T1000 (cell line): ENCODE measurements around the gene SDCCAG8.

Source experiments
- DNase-seq: peaks from one replicate; lab custom pipeline; 2025; ENCODE audit warnings: mixed read lengths; lab: John Stamatoyannopoulos, UW

SDCCAG8 gene

GRCh38 chr1:243390162-243390791 is 134.4 kb downstream of the SDCCAG8 start:
- no peak for DNase-seq

GRCh38 chr1:243391355-243391754 is 135.5 kb downstream of the SDCCAG8 start:
- DNase-seq = no peak

GRCh38 chr1:243393096-243393495 is 137.3 kb downstream of the SDCCAG8 start:
- no peak for DNase-seq

- DNase-seq = no peak
Observed at GRCh38 chr1:243394066-243394465, 138.2 kb downstream of the SDCCAG8 start.

GRCh38 chr1:243394601-243395464 is 139.0 kb downstream of the SDCCAG8 start:
- no peak for DNase-seq

GRCh38 chr1:243396424-243396823 is 140.6 kb downstream of the SDCCAG8 start:
- no peak for DNase-seq

GRCh38 chr1:243396876-243397275 is 141.0 kb downstream of the SDCCAG8 start:
- DNase-seq = no peak

- DNase-seq = no peak
Observed at GRCh38 chr1:243397613-243398321, 141.9 kb downstream of the SDCCAG8 start.

- DNase-seq = no peak
Observed at GRCh38 chr1:243399561-243400155, 143.8 kb downstream of the SDCCAG8 start.

- no peak for DNase-seq
Observed at GRCh38 chr1:243402868-243403267, 147.0 kb downstream of the SDCCAG8 start.

GRCh38 chr1:243406424-243406823 is 150.6 kb downstream of the SDCCAG8 start:
- no peak for DNase-seq

GRCh38 chr1:243407284-243408018 is 151.6 kb downstream of the SDCCAG8 start:
- no peak for DNase-seq

- DNase-seq = no peak
Observed at GRCh38 chr1:243408479-243408878, 152.6 kb downstream of the SDCCAG8 start.

GRCh38 chr1:243409284-243409683 is 153.4 kb downstream of the SDCCAG8 start:
- DNase-seq = no peak

- DNase-seq = no peak
Observed at GRCh38 chr1:243411472-243411871, 155.6 kb downstream of the SDCCAG8 start.

- no peak for DNase-seq
Observed at GRCh38 chr1:243413431-243414151, 157.8 kb downstream of the SDCCAG8 start.

GRCh38 chr1:243414152-243414494 is 158.3 kb downstream of the SDCCAG8 start:
- no peak for DNase-seq

GRCh38 chr1:243415663-243416408 is 160.0 kb downstream of the SDCCAG8 start:
- no peak for DNase-seq

- no peak for DNase-seq
Observed at GRCh38 chr1:243416495-243416894, 160.7 kb downstream of the SDCCAG8 start.
